Measurements from ENCODE around the gene RACGAP1.

GRCh38 chr12:50050119-50050385 lies 24.8 kb upstream of the RACGAP1 start:
- TF ChIP-seq POLR2AphosphoS5 (IDR thresholded peaks at IDR 0.05; ENCODE audit: low read depth, low read length) (no peak), TAF1 (IDR thresholded peaks at IDR 0.05; ENCODE audit: borderline replicate concordance, insufficient read depth, low read length) (no peak)
- TF ChIP-seq, protein P1, sequence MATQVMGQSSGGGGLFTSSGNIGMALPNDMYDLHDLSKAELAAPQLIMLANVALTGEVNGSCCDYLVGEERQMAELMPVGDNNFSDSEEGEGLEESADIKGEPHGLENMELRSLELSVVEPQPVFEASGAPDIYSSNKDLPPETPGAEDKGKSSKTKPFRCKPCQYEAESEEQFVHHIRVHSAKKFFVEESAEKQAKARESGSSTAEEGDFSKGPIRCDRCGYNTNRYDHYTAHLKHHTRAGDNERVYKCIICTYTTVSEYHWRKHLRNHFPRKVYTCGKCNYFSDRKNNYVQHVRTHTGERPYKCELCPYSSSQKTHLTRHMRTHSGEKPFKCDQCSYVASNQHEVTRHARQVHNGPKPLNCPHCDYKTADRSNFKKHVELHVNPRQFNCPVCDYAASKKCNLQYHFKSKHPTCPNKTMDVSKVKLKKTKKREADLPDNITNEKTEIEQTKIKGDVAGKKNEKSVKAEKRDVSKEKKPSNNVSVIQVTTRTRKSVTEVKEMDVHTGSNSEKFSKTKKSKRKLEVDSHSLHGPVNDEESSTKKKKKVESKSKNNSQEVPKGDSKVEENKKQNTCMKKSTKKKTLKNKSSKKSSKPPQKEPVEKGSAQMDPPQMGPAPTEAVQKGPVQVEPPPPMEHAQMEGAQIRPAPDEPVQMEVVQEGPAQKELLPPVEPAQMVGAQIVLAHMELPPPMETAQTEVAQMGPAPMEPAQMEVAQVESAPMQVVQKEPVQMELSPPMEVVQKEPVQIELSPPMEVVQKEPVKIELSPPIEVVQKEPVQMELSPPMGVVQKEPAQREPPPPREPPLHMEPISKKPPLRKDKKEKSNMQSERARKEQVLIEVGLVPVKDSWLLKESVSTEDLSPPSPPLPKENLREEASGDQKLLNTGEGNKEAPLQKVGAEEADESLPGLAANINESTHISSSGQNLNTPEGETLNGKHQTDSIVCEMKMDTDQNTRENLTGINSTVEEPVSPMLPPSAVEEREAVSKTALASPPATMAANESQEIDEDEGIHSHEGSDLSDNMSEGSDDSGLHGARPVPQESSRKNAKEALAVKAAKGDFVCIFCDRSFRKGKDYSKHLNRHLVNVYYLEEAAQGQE (IDR thresholded peaks at IDR 0.05; ENCODE audit: insufficient read depth in 1 of 2, low read depth in 2 of 2, low read length in 2 of 2) = no peak

All from PFSK-1 (cell line).